NCI-H526 (cell line): ENCODE data around the gene GJB4.
"Not testable (repeated sequence)": the region's sequence is repeated elsewhere in the genome, so short reads cannot be mapped to it uniquely, and the experiment has no call there.

Experiments used
- DNase-seq, 2 experiments: peaks; one replicate each; lab custom pipeline; 2025; lab: John Stamatoyannopoulos, UW

Gene GJB4

DNA sequence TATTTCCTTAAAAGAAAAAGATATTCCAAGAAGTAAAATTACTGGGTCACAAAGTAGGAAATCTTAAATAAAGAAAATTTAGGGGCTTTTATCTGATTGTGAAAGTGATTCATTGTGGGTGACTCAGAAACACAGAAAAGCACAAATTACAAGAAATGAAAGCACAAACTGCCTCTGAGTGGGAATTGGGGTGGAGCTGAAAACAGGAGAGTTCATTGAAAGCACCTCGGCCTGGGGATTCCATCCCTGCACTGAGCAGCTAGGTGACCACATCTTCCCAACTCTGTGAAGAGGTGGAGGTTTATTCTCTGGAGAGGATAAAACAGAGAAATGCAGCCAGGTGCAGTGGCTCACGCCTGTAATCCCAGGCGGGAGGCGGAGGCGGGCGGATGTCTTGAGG, 40.7 kb downstream of the GJB4 start:
- no peak for DNase-seq

DNA sequence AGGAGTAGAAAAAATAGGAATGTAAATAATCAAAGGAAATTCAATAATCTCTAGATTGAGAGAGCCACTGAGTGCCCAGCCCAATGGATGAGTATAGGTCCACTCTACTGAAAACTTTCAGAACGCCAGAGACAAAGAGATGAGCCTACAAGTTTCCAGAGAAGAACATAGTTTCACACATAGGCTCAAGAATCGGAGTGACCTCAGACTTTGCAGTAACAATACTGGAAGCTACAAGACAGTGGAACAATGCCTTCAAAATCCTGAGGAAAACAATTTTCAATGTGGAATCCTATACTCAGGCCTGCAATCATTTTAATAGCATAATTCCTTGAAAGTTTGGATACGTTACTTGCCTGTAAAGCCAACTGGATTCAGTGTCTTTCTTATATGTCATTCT, 44.2 kb downstream of the GJB4 start:
- no peak for DNase-seq

DNA sequence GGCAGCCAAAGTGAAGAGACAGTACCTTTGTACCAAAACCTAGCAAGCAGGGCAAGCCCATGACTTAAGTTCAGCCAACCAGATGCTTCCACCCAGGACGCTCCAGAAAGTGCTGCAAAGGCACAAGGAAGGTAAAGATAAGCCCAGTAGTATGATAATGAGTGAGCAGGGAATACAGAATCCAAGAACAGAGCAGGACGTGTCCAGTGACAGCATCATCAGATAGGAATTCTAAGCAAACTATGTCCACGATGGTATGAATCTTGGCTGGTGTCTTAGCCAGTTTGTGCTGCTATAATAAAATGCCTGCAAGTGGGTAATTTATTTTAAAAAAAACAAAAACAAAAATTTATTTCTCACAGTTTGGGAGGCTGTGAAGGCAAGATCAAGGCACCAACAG, 46.9 kb downstream of the GJB4 start:
- no peak for DNase-seq

DNA sequence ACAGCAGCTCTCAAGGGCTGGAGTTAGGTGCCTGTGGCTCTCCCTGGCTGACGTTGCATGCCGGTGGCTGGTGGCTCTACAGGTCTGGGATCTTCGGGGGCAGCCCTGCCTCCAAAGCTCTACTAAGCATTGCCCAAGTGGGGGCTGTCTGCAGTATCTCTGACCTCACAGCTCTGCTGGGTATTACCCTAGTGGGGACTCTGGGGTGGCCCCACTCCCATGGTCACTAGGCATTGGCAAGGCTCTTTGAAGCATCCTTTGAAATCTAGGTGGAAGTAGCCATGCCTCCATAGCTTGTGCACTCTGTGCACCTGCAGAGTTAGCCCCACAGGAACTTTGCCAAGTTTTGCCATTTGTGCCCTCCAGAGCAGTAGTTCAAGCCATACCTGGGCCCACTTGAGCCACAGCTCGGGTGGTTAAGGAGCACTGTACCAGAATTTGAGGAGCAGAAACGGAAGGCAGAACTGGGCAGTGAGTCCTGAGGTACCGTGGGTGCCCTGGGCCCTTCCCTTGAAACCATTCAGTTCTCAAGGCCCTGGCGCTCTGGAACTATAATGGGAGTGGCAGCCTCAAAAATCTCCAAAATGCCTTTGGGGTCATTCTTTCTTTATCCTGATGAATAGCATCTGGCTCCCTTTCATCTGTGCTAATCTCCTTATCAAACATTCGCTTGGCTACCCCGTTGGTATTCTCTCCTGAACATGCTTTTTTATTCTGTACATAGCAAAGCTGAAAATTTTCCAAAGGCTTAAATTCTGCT, 48.7 kb downstream of the GJB4 start:
- no peak for DNase-seq

DNA sequence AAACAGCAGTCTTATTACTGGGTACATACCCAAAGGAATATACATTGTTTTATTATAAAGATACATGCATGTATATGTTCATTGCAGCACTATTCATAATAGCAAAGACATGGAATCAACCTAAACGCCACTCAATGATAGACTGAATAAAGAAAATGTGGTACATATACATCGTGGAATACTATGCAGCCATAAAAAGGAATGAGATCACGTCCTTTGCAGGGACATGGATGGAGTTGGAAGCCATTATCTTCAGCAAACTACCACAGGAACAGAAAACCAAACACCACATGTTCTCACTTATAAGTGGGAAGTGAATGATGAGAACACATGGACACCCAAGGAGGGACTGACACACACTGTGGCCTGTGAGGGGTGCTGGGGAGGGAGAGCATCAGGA, 51.2 kb downstream of the GJB4 start:
- not testable (repeated sequence) for DNase-seq
